Progenitor cell of endocrine pancreas (in vitro differentiated cells): ENCODE results near the gene CDHR4. TPM values are rescaled to one million over a fixed set of nuclear protein-coding genes. Genes with fewer than 3 reads are reported as not detected.
"Not testable (repeated sequence)": the region's sequence is repeated elsewhere in the genome, so short reads cannot be mapped to it uniquely, and the experiment has no call there.

Source experiments
- DNase-seq: peaks from one replicate; pipeline ENCODE4 v3.0.0; 2021; ENCODE audit warnings: low spot score; ENCODE audit not compliant: unreplicated experiment
- H3K27ac Mint-ChIP-seq: 2 replicates; pipeline ENCODE4 v1.8.0; 2021; ENCODE audit warnings: mild to moderate bottlenecking, moderate library complexity, mixed read lengths
- H3K27me3 Mint-ChIP-seq: 2 replicates; pipeline ENCODE4 v1.8.0; 2021; ENCODE audit warnings: mixed read lengths
- H3K36me3 Mint-ChIP-seq: 2 replicates; pipeline ENCODE4 v1.8.0; 2022; ENCODE audit warnings: mixed read lengths; ENCODE audit not compliant: insufficient read depth
- H3K4me1 Mint-ChIP-seq: 2 replicates; pipeline ENCODE4 v1.8.0; 2021; ENCODE audit warnings: low read depth, mixed read lengths
- H3K4me3 Mint-ChIP-seq: 2 replicates; pipeline ENCODE4 v1.8.0; 2021; ENCODE audit warnings: low read depth, mild to moderate bottlenecking, moderate library complexity, mixed read lengths
- H3K9me3 Mint-ChIP-seq: 2 replicates; pipeline ENCODE4 v1.8.0; 2021; ENCODE audit warnings: low read depth, mixed read lengths
- total RNA-seq: library from RNA; stranded (reverse); gene quantifications from 2 replicates; pipeline ENCODE4 v1.2.1, GENCODE V29; 2021
- TF ChIP-seq, protein P1 (sequence below): fragments of 200-600 bp; sonication (generic); IDR thresholded peaks from one replicate; pipeline ENCODE4 v1.5.0; 2021; ENCODE audit warnings: antibody characterized with exemption, mild to moderate bottlenecking; ENCODE audit not compliant: unreplicated experiment

CDHR4 gene
- total RNA-seq, 1 donor from 2014 or later: not detected

DNA sequence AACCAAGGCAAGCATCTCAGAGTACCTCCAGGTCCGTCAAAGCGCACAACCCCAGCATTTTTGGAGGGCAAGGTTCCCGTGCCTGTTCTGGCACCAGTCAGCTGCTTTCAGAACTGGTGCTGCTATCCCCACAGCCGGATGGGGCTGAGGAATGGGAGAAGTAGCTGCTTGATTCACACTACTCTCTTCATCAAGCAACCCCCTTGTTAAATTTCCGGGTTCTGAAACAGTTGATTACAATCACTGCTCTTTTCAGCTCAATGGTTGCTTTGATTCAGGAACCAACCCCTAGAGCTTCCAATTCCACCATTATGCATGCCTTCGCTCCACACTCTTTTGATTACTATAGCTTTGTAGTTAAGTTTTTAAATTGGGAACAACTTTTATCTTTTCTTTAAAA is 26.3 kb upstream of the CDHR4 start:
- H3K4me1 Mint-ChIP-seq: no peaks in the 10 kb centered on the region

DNA sequence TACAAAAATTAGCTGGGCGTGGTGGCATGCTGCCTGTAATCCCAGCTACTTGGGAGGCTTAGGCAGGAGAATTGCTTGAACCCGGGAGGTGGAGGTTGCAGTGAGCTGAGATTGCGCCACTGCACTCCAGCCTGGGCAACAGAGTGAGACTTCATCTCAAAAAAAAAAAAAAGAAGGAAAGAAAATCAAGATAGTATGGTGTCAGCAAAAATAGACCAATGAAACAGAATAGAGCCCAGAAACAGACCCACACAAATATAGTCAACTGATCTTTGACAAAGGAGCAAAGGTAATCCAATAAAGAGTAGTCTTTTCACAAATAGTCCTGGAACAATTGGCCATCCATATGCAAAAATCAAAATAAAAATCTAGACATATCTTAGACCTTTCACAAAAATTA is 23.5 kb upstream of the CDHR4 start:
- DNase-seq, H3K4me1 Mint-ChIP-seq: not testable (repeated sequence)

More for the DNA sequence above, 26.3 kb upstream of the CDHR4 start:
- no peaks in the 10 kb centered on the region for H3K9me3 Mint-ChIP-seq
- TF ChIP-seq, protein P1, sequence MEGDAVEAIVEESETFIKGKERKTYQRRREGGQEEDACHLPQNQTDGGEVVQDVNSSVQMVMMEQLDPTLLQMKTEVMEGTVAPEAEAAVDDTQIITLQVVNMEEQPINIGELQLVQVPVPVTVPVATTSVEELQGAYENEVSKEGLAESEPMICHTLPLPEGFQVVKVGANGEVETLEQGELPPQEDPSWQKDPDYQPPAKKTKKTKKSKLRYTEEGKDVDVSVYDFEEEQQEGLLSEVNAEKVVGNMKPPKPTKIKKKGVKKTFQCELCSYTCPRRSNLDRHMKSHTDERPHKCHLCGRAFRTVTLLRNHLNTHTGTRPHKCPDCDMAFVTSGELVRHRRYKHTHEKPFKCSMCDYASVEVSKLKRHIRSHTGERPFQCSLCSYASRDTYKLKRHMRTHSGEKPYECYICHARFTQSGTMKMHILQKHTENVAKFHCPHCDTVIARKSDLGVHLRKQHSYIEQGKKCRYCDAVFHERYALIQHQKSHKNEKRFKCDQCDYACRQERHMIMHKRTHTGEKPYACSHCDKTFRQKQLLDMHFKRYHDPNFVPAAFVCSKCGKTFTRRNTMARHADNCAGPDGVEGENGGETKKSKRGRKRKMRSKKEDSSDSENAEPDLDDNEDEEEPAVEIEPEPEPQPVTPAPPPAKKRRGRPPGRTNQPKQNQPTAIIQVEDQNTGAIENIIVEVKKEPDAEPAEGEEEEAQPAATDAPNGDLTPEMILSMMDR: no peak
- no peaks in the 10 kb centered on the region for H3K27me3 Mint-ChIP-seq
- no peak for DNase-seq
- H3K27ac Mint-ChIP-seq: no peak overlapping the region
- H3K4me3 Mint-ChIP-seq: no peak overlapping the region
- peaks cover 4% of the 10 kb centered on the region for H3K36me3 Mint-ChIP-seq

DNA sequence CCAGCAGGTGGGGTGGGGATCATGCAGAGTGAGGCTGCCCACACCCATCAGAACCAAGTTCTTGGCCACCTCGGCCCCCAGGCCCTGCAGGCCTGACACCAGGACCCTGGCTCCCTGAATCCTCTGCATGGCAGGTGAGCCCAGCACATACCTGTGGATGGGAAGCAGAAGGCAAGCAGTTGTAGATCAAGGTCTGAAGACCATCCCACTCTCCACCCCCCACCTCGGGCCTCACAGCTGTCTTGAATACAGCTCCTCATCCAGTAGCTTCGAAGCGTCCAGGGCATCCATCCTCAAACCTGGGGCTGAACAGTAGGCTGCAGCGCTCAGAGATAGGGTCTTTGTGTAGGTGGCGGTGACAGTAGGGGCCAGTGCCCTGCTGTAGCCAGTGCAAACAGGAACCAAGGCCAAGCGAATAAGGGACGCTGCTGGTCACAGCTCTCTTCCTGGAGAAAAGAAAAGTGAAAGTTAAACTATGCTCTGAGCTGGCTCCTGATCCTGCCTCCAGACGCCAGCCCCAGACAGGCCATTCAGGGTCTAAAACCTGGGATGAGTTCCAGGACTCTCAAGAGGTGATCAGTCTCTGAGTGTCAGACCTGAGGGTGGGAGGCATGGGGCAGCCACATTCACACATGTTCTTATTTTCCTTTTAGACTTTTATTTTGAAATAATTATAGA is 14.0 kb upstream of the CDHR4 start, which contains the start of gene UBA7:
UBA7 (minus strand) TSS at position 457 of the 678 bp plus-strand sequence; CDS start at position 291, 166 bp downstream.
- TF ChIP-seq, protein P1: no peak
- Mint-ChIP-seq H3K9me3 (no peaks in the 10 kb centered on the region), H3K27ac (no peak within 1 kb of the TSS), H3K4me1 (no peaks in the 10 kb centered on the region), H3K36me3 (no peaks in the 10 kb centered on the region), H3K4me3 (no peak within 1 kb of the TSS), H3K27me3 (no peaks in the 10 kb centered on the region)
- no peak for DNase-seq

More for the DNA sequence above, 23.5 kb upstream of the CDHR4 start:
- not testable (repeated sequence) for H3K27ac Mint-ChIP-seq, H3K4me3 Mint-ChIP-seq, H3K9me3 Mint-ChIP-seq, H3K27me3 Mint-ChIP-seq, H3K36me3 Mint-ChIP-seq

DNA sequence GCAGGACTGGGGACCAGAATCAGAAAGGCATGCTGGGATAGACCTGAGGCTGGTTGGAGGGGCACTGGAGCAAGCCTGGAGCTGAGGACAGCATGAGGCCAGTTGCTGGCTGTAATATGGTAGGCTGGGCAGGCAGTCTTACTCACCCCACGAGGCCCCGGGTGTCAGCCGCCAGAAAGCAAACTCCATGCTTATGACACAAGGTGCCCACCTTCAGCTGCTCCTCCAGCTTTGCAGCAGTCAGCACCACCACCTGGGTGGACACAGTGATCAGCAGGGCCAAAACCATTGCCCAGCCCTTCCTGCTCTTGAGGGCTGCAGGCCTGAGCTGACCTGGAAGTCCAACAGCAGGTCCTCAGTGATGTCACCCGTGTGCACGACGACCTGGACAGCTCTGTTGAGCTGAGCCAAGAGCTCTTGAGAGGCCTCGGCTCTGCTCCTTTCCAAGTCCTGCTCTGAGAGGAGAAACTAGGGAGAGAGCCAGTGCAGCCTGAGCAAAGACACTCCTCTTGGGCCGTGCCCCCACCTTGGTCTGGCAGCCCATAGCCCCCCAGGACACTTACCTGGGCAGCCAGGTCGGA is 13.3 kb upstream of the CDHR4 start:
- Mint-ChIP-seq H3K4me1 (no peaks in the 10 kb centered on the region), H3K27me3 (no peaks in the 10 kb centered on the region), H3K9me3 (no peaks in the 10 kb centered on the region), H3K36me3 (no peaks in the 10 kb centered on the region), H3K27ac (no peak overlapping the region), H3K4me3 (no peak overlapping the region)
- TF ChIP-seq, protein P1: no peak
- no peak for DNase-seq

DNA sequence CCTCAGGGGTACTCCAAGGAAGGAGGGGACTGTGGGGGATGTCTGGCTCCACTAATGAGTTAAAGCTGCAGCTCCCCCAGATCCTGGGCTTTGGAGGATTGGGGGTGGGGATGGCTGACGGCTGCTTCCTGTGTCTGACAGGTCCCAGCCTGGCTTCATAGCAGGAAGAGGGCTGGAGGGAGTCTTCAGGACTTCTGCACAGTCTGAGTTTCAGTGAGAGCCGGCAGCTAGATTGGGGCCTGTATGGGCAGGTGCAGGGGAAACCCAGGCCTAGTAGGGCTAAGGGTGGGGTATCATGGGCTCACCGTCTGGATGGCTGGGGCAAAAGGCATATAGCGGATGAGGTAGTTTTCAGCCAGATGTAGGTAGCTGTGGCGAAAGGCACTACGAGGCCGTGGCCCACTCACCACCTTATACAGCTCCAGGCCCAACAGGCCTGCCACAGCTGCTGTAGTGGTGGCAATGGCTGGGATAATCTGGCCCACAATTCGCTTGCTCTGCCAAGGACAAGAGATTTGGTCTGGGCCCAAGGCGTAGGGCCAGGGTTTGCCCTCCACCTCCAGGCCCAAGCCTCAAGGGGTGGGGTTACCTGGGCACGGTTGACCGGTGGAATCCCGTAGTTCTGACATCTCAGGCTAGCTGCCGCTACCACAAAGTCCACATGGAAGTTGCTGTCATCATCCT is 7.9 kb upstream of the CDHR4 start:
- no peak overlapping the region for H3K27ac Mint-ChIP-seq
- TF ChIP-seq, protein P1: no peak
- H3K4me3 Mint-ChIP-seq: no peak overlapping the region
- no peak for DNase-seq
- peaks cover 25% of the 10 kb centered on the region for H3K27me3 Mint-ChIP-seq
- no peaks in the 10 kb centered on the region for H3K9me3 Mint-ChIP-seq
- H3K36me3 Mint-ChIP-seq: no peaks in the 10 kb centered on the region
- peaks cover 6% of the 10 kb centered on the region for H3K4me1 Mint-ChIP-seq
